Activated CD8-positive, alpha-beta memory T cell treated with anti-CD3 and anti-CD28 coated beads, Interleukin-2, amount 10 ng/mL, durations not matched to agents 7 days and 5 days (primary cell): Measurements from ENCODE around the gene UMODL1. TPM values are rescaled to one million over a fixed set of nuclear protein-coding genes. Genes with fewer than 3 reads are reported as not detected.

Experiments
- ATAC-seq: fragments of 150-1000 bp; cut with Tn5 transposase; one replicate; pipeline ENCODE4 v1.10.0; 2021; ENCODE audit warnings: moderate library complexity
- CTCF ChIA-PET: fragments of 350-600 bp; sonication (Branson Sonifier 250); formaldehyde crosslinking; loops from one replicate; lab custom pipeline; 2021; ENCODE audit warnings: antibody characterized with exemption; lab: Charles Lee
- DNase-seq: peaks from one replicate; pipeline ENCODE4 v3.0.0-alpha.2; 2020
- H3K27ac Mint-ChIP-seq: one replicate; pipeline ENCODE4 v1.8.0; 2021; ENCODE audit warnings: mild to moderate bottlenecking, mixed read lengths
- H3K27me3 Mint-ChIP-seq: one replicate; pipeline ENCODE4 v1.8.0; 2021; ENCODE audit warnings: mixed read lengths
- H3K36me3 Mint-ChIP-seq: one replicate; pipeline ENCODE4 v1.8.0; 2021; ENCODE audit warnings: mild to moderate bottlenecking, mixed read lengths
- H3K4me1 Mint-ChIP-seq: one replicate; pipeline ENCODE4 v1.8.0; 2021; ENCODE audit warnings: mixed read lengths
- H3K4me3 Mint-ChIP-seq: one replicate; pipeline ENCODE4 v1.8.0; 2021; ENCODE audit warnings: mild to moderate bottlenecking, moderate library complexity, mixed read lengths
- H3K9me3 Mint-ChIP-seq: one replicate; pipeline ENCODE4 v1.8.0; 2022; ENCODE audit warnings: low read depth, mixed read lengths
- total RNA-seq, 2 experiments: library from RNA; stranded (reverse); gene quantifications; one replicate each; pipeline ENCODE4 v1.2.3, GENCODE V29; 2021

UMODL1 gene
- total RNA-seq, 2 experiments from 2014 or later: 0.05 TPM; not detected in 1

DNA sequence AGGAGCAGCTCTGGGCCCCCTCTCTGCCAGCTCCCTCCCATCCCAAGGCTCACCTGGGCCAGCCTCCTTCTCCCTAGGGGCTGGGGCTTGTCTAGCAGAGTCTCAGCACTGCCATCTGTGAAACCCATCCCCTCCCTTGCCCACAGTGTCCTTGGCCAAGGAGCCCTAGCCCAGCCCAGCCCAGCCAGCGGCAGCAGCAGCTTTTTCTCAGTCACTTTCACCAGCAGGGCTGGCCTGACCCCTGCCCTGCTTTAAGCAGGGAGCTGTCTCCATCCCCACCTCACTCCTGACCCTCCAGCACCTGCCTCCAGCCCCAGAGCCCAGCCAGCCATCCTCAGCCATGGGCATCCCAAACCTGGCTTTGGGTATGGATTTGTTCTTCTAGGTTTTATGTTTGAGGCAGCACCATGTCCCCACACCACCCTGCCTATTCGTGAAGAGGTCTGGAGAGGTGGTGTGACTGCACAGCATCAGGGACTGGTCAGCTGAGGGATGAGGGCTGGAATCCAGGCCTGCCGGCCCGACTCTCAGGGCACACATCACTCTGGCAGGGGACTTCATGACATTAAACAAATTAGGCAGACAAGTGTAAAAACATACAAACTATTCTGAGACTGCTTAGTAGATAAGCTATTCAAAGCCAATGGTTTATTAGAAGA lies 111.7 kb downstream of the UMODL1 start:
- CTCF ChIA-PET: interaction anchor here (1.1 to 1.6 kb wide), 2 partner anchors 14 to 76 kb away, joined by 4 to 7 read pairs; no protein-coding TSS in a partner anchor
- Mint-ChIP-seq H3K36me3 (peaks cover 13% of the 10 kb centered on the region), H3K9me3 (peaks cover 13% of the 10 kb centered on the region), H3K4me1 (peaks cover 21% of the 10 kb centered on the region), H3K4me3 (no peak overlapping the region), H3K27ac (no peak overlapping the region), H3K27me3 (peaks cover 31% of the 10 kb centered on the region)
- no peak for DNase-seq
- no peak for ATAC-seq

DNA sequence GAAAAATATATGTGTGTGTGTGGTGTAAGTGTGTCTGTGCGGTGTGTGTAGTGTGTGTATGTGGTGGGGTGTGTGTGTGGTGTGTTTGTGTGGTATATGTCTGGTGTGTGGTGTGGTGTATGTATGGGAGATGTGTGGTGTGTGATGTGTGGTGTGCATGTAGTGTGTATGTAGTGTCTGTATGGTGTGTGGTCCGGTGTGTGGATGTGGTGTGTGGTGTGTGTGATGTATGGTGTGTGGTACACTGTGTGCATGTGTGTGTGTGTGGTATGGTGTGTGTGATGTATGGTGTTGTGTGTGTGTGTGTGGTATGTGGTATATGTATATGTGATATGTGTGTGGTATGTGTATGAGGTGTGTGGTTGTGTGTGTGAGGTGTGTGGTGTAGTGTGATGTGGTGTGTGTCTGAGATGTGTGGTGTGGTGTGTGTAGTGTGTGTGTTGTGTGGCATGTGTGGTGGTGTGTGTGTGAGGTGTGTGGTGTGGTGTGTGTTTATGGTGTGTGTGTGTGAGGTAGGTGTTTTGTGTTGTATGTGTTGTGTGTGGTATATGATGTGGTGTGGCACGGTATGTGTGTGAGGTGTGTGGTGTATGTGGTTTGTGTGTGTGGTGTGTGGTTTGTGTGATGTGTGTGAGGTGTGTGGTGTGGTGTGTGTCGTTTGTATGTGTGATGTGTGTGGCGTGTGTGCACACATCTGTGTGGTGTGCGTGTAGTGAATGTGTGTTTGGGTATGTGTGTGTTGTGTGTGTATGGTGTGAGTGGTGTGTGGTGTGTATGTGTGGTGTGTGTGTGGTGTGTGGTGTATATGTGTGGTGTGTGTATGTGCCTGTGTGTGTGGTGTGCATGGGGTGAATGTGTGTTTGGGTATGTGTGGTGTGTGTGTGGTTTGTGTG lies 112.5 kb downstream of the UMODL1 start:
- CTCF ChIA-PET: interaction anchor here (1.1 to 1.4 kb wide), 3 partner anchors 15 to 75 kb away, joined by 3 to 6 read pairs (median 4); no protein-coding TSS in a partner anchor
- peaks cover 13% of the 10 kb centered on the region for H3K9me3 Mint-ChIP-seq
- DNase-seq: no peak
- H3K36me3 Mint-ChIP-seq: peaks cover 13% of the 10 kb centered on the region
- ATAC-seq: no peak
- H3K27ac Mint-ChIP-seq: no peak overlapping the region
- H3K4me3 Mint-ChIP-seq: no peak overlapping the region
- peaks cover 27% of the 10 kb centered on the region for H3K27me3 Mint-ChIP-seq
- peaks cover 28% of the 10 kb centered on the region for H3K4me1 Mint-ChIP-seq

DNA sequence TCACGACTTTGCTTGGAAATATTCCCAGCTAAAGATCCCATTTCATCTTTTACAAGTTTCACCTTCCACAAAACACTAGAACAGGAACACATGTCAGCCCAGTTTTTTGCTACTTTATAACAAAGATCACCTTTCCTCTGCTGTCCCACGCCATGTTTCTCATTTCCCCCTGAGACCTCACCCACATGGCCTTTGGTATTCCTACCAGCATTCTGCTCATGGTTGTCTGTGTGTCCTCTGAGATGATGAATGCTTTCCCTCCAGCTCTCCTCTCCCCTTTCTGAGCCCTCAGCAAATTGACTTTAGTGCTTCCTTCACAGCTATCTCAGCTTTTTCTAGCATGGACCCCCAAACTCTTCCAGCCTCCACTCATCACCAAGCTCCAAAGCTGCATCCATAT lies 115.5 kb downstream of the UMODL1 start:
- Mint-ChIP-seq H3K4me1 (peaks cover 56% of the 10 kb centered on the region), H3K4me3 (no peak overlapping the region), H3K27me3 (peaks cover 18% of the 10 kb centered on the region), H3K36me3 (peaks cover 14% of the 10 kb centered on the region), H3K9me3 (peaks cover 13% of the 10 kb centered on the region), H3K27ac (peak overlapping the region; percentile 66)
- CTCF ChIA-PET: interaction anchor here (1.8 kb wide), 1 partner anchor 46 kb away, joined by 5 read pairs; no protein-coding TSS in a partner anchor
- ATAC-seq: no peak
- no peak for DNase-seq

DNA sequence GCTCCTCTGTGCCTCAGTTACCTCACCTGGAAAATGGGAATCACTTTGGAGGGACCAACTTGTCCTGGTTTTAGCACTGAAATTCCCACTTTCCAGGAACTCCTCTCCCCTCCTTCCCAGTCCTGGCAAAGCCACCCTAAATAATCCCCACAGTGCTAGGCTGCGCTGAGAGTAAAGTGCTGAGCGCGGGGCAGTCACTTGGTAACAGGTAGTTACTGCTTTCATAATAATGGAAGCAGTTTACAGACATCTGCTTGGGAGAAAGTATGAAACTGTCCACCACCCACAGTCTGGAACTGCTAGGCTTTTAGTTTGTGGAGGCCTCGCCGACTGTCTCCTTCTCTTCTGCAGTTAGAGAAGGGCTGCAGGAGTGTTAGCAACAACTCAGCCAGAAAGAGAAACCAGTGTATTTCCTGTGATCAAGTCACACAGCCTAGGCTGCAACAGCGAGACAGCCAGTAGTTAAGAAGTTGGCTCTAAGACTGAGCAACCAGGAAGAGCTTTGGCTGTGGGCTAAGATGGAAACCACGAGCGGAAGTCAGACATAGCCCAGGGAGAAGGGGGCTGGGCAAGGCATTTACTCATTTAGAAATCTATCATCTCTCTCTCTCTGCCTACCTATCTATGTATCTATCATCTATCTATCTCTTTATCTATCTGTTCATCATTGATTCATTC lies 117.0 kb downstream of the UMODL1 start:
- Mint-ChIP-seq H3K27me3 (peaks cover 18% of the 10 kb centered on the region), H3K36me3 (peaks cover 14% of the 10 kb centered on the region), H3K4me1 (peaks cover 71% of the 10 kb centered on the region), H3K9me3 (peaks cover 13% of the 10 kb centered on the region), H3K27ac (peak overlapping the region; percentile 95), H3K4me3 (peak overlapping the region; percentile 56)
- CTCF ChIA-PET: interaction anchor here (0.7 to 3.9 kb wide), 9 partner anchors 22 to 121 kb away, joined by 3 to 23 read pairs (median 5); partner anchors contain the start of gene ABCG1
- peak; percentile 95 for DNase-seq
- peak; percentile 93 for ATAC-seq

DNA sequence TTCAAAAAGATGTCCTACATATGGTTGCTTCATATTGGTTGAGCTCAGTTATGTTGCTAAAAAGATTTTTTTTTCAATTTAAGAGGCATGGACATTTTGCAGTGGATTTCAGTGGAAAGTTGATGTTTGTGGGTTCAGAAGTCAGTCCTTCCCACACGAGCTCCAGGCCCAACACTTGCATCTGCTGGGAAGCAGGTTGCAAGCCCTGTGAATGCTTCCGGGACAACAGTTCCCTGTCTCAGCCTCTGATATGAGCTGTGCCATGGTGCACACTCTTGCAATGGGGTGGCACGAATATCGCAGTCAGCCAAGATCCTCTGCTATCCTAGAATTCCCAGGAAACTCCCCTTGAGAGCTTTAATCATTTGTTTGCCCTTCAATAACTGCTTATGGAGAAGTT lies 117.5 kb downstream of the UMODL1 start:
- H3K27me3 Mint-ChIP-seq: peaks cover 21% of the 10 kb centered on the region
- peak overlapping the region; percentile 95 for H3K27ac Mint-ChIP-seq
- H3K36me3 Mint-ChIP-seq: peaks cover 14% of the 10 kb centered on the region
- peaks cover 13% of the 10 kb centered on the region for H3K9me3 Mint-ChIP-seq
- DNase-seq: no peak
- no peak for ATAC-seq
- CTCF ChIA-PET: interaction anchor here (0.7 to 3.9 kb wide), 9 partner anchors 23 to 121 kb away, joined by 3 to 23 read pairs (median 5); partner anchors contain the start of gene ABCG1
- peaks cover 76% of the 10 kb centered on the region for H3K4me1 Mint-ChIP-seq
- H3K4me3 Mint-ChIP-seq: peak overlapping the region; percentile 56

DNA sequence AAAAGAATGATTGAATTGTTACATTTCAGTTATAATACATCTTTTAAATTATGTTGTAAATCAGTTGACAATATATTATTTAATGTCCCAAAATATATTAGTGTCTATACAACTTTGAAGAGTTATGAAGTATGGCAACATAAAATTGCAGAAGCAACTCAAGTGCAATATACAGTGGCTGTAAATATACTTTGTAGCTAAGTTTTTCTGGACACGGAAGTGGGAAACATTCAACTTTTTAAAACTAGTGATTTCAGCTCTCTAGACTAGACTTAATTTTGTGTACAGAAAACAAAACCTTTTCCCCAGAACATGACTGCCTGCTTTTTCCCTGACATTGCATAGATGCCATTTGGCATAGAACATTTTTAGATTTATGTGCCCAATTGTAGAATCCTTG lies 118.3 kb downstream of the UMODL1 start:
- Mint-ChIP-seq H3K4me3 (no peak overlapping the region), H3K27ac (peak overlapping the region; percentile 35), H3K4me1 (peaks cover 82% of the 10 kb centered on the region), H3K27me3 (peaks cover 22% of the 10 kb centered on the region), H3K9me3 (peaks cover 13% of the 10 kb centered on the region), H3K36me3 (peaks cover 14% of the 10 kb centered on the region)
- CTCF ChIA-PET: interaction anchor here (0.9 to 3.9 kb wide), 7 partner anchors 12 to 69 kb away, joined by 3 to 23 read pairs (median 13); partner anchors contain the start of gene ABCG1
- ATAC-seq (no peak), DNase-seq (no peak)

DNA sequence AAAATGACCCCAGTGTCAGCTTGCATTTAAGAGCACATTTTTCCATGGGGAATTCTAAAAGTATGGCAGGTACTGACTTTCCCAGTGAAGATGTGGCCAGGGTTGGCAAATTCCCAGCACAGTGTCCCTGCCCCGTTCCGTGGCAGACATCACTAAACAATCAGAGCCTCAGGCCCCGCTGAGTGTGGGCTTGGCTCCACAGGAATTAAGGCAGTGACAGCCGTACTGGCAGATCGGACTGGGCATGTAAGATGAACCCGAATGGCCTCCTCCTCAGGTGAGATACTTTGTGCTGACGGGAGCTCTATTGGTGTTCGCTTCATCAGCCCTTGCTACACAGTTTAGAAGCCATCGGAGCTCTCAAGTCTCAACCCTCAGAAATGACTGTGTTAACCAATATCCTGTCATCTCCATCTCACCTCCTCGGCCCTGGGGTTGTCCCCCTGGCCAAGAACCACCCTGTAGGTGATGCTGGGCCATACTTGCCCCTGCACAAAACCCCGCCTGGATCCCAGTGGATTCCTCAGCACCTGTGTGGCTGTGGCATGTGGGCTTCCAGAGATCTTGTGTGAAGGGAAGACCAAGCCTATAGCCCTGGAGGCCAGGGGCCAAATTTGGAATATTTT lies 118.9 kb downstream of the UMODL1 start:
- CTCF ChIA-PET: interaction anchor here (0.8 to 3.9 kb wide), 9 partner anchors 11 to 72 kb away, joined by 3 to 23 read pairs (median 5); partner anchors contain the start of gene ABCG1
- ATAC-seq (peak; percentile 52), DNase-seq (peak; percentile 82)
- Mint-ChIP-seq H3K9me3 (peaks cover 13% of the 10 kb centered on the region), H3K27ac (peak overlapping the region; percentile 35), H3K27me3 (peaks cover 22% of the 10 kb centered on the region), H3K4me1 (peaks cover 86% of the 10 kb centered on the region), H3K36me3 (peaks cover 14% of the 10 kb centered on the region), H3K4me3 (no peak overlapping the region)

DNA sequence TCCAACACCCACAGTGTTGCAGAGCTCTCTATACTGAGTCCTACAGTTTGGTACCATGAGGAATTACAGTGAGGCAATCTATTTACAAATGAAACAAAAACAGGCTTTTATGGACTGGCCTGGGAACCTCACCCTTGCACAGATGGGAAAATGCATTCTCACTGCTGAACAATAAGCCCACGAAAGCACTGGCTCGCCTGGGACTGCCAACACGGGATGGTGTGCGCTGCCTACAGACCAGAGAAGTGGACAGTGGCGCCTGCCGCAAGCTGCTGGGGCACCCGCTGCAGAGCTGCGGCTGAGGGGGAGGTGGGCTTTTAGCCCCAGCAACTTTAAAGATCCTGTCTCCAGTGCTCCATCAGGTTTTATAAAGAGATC lies 119.4 kb downstream of the UMODL1 start:
- Mint-ChIP-seq H3K9me3 (peaks cover 11% of the 10 kb centered on the region), H3K4me3 (no peak overlapping the region), H3K27me3 (peaks cover 22% of the 10 kb centered on the region), H3K4me1 (peaks cover 91% of the 10 kb centered on the region), H3K27ac (no peak overlapping the region), H3K36me3 (peaks cover 14% of the 10 kb centered on the region)
- ATAC-seq (no peak), DNase-seq (no peak)
- CTCF ChIA-PET: interaction anchor here (0.8 to 3.9 kb wide), 10 partner anchors 11 to 73 kb away, joined by 3 to 23 read pairs (median 4); partner anchors contain the start of gene ABCG1

DNA sequence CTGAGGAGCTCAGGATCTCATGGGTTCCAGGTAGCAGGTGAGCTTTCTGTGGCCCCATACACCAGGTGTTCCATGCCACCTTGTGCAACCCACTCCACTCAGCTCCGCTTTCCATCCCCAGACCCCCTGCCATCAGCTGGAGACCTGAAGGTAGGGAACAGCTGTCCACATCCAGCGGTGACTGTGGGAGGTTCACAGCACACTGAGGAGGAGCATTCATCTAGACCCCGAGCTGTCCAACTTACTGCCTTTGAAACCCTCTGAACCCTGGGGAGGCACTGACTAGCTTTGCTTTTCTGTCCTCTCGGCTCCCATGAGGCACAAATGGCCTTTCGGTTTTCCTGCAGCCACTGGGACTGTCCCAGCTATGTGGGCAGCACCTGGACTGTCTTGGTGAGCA lies 119.9 kb downstream of the UMODL1 start:
- ATAC-seq (no peak), DNase-seq (no peak)
- Mint-ChIP-seq H3K9me3 (peaks cover 5% of the 10 kb centered on the region), H3K27ac (no peak overlapping the region), H3K4me3 (no peak overlapping the region), H3K27me3 (peaks cover 25% of the 10 kb centered on the region), H3K4me1 (peaks cover 91% of the 10 kb centered on the region), H3K36me3 (peaks cover 13% of the 10 kb centered on the region)
- CTCF ChIA-PET: interaction anchor here (0.8 to 3.9 kb wide), 8 partner anchors 30 to 68 kb away, joined by 3 to 18 read pairs (median 4); no protein-coding TSS in a partner anchor

DNA sequence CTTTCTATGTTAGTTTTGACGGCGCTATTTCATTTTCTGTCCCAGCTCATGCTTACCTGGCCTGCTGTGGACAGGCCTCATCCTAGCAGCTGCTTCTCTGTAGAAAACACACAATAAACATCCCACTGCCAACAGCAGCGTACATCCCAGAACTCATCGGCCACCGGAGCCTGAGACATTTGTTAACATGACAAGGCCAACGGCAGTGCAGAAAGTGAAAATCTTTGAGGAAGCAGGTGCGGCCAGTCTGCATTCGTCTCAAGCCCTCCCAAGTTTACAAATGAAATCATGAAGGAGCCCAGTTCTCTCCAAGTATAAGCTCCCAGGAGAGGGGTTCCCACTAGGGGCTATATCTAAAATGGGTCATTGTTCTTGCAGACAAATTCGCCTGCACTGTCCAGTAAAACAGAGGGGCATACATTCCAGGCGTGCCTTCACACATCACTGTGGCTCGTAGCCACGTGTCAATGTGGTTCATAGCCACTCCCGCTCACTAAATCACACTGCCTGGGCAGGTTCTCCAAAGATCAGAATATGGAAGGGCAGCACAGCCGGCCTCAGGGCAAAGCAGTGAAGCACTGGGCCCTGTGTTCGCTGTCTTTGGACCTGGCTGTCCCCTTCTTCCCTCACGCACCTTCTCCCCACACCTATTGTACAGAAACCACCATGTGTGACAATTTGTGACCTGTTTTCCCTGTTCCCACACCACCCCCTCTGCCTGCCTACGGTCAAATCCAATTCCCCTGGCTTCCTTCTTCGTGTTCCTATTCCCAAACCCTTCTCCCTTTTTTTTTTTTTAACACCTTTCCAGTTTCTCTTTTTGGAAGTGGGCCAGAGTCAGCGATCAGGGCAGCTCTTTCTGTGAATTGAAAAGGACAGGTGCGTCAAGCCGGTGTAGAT lies 120.8 kb downstream of the UMODL1 start:
- CTCF ChIA-PET: interaction anchor here (0.5 to 3.5 kb wide), 15 partner anchors 21 to 263 kb away, joined by 3 to 25 read pairs (median 8); partner anchors contain the start of gene ABCG1
- no peak for ATAC-seq
- Mint-ChIP-seq H3K27ac (no peak overlapping the region), H3K4me1 (peaks cover 83% of the 10 kb centered on the region), H3K27me3 (peaks cover 25% of the 10 kb centered on the region), H3K36me3 (peaks cover 5% of the 10 kb centered on the region), H3K9me3 (no peaks in the 10 kb centered on the region), H3K4me3 (no peak overlapping the region)
- no peak for DNase-seq
